PC-9 (cell line): ENCODE data around the gene SCT.
"Not testable (repeated sequence)": the region's sequence is repeated elsewhere in the genome, so short reads cannot be mapped to it uniquely, and the experiment has no call there.

Source experiments
- EZH2 ChIP-seq: fragments of 200-600 bp; sonication (generic); IDR thresholded peaks from 2 replicates; pipeline ENCODE4 v1.8.0; 2017; ENCODE audit warnings: antibody characterized with exemption, low read depth
- TF ChIP-seq, protein P1 (sequence below): fragments of 200-600 bp; sonication (generic); conservative IDR thresholded peaks from 2 replicates; pipeline ENCODE4 v1.6.1; 2017; ENCODE audit warnings: mixed run types, antibody characterized with exemption, mild to moderate bottlenecking, moderate library complexity

DNA sequence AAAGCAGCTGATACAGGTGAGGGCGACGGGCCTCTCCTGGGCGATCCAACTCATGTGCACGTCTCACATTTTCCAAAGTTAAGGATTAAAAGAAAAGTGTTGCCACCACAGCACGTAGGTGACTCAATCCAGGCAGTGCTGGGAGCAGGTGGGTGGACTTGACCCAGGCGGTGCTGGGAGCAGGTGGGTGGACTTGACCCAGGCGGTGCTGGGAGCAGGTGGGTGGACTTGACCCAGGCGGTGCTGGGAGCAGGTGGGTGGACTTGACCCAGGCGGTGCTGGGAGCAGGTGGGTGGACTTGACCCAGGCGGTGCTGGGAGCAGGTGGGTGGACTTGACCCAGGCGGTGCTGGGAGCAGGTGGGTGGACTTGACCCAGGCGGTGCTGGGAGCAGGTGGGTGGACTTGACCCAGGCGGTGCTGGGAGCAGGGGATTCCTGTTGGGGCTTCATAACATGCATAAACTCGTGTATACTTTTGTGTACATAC lies 20.7 kb upstream of the SCT start:
- TF ChIP-seq, protein P1, sequence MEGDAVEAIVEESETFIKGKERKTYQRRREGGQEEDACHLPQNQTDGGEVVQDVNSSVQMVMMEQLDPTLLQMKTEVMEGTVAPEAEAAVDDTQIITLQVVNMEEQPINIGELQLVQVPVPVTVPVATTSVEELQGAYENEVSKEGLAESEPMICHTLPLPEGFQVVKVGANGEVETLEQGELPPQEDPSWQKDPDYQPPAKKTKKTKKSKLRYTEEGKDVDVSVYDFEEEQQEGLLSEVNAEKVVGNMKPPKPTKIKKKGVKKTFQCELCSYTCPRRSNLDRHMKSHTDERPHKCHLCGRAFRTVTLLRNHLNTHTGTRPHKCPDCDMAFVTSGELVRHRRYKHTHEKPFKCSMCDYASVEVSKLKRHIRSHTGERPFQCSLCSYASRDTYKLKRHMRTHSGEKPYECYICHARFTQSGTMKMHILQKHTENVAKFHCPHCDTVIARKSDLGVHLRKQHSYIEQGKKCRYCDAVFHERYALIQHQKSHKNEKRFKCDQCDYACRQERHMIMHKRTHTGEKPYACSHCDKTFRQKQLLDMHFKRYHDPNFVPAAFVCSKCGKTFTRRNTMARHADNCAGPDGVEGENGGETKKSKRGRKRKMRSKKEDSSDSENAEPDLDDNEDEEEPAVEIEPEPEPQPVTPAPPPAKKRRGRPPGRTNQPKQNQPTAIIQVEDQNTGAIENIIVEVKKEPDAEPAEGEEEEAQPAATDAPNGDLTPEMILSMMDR = not testable (repeated sequence)
- not testable (repeated sequence) for TF ChIP-seq EZH2
